Transverse colon (tissue), 4 donors: ENCODE results near the gene SETMAR.

Experiments used
- CTCF ChIP-seq, 5 experiments: fragments of 200-600 bp in 3 of 5; fragments of 450-650 bp in 2 of 5; sonication (generic) in 3 of 5; IDR thresholded peaks; 1 replicate in 2 of 5; 2 replicates in 3 of 5; pipeline ENCODE4 v1.5.1; 2016 to 2017; ENCODE audit warnings: antibody characterized with exemption in 5 of 5, inconsistent platforms in 3 of 5, mild to moderate bottlenecking in 2 of 5, moderate library complexity in 1 of 5
- EP300 ChIP-seq: sonication (generic); formaldehyde crosslinking; IDR thresholded peaks from one replicate; pipeline ENCODE4 v1.6.1; 2017; ENCODE audit warnings: antibody characterized with exemption, low read depth
- POLR2A ChIP-seq: fragments of 450-650 bp; IDR thresholded peaks from one replicate; pipeline ENCODE4 v1.6.1; 2016; ENCODE audit warnings: antibody characterized with exemption, mild to moderate bottlenecking, moderate library complexity
- POLR2AphosphoS5 ChIP-seq, 3 donors: sonication (generic); formaldehyde crosslinking; IDR thresholded peaks; one replicate each; pipeline ENCODE4 v1.6.1; 2016; ENCODE audit warnings: antibody characterized with exemption in 3 of 3

GRCh38 chr3:4335840-4336562 lies 32.8 kb downstream of the SETMAR start:
- TF ChIP-seq CTCF (IDR thresholded peaks at IDR 0.05) (no peak), POLR2A (no peak), POLR2AphosphoS5 (IDR thresholded peaks at IDR 0.05) (no peak), EP300 (no peak)
